GF-D8 (cell line): Measurements from ENCODE around the gene ZGPAT.
A peak's percentile ranks its signal among the peaks of the same experiment; 100 is the strongest.

Source experiments
- DNase-seq: peaks from one replicate; lab custom pipeline; 2025; lab: John Stamatoyannopoulos, UW

The ZGPAT gene

DNA sequence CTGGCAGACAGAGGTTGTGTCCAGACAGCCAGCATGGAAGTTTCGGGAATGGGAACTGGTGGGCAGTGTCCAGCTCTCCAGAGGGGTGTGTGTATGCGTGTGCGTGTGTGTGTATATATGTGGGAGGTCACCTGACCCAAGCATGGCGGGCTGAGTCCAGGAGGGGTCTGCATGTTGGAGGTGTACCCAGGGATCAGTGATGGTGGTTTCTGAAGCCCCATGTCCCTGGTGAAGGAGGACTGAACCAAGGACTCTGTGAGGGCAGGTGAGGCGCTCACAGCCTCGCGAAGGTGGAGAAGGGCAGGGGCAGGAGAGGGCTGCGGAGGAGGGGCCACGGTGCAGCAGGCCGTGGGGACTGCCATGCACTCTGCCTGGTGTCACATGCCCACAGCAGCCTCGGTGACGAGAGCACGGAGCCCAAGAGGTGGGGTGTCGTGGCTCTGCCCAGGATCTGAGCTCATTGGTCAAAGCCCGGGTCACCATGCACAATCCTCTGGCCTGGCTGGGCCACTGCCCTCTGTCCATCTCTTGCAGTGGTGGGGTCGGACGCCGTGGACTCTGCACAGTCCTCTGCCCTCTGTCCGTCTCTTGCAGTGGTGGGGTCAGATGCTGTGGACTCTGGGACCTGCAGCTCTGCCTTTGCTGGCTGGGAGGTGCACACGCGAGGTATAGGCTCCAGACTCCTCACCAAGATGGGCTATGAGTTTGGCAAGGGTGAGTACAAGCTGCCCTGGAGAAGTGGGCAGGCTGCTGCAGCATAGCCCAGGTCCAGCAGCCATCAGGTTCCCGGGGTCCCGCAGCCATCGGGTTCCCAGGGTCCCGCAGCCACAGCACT is 26.5 kb downstream of the ZGPAT start:
- no peak for DNase-seq

DNA sequence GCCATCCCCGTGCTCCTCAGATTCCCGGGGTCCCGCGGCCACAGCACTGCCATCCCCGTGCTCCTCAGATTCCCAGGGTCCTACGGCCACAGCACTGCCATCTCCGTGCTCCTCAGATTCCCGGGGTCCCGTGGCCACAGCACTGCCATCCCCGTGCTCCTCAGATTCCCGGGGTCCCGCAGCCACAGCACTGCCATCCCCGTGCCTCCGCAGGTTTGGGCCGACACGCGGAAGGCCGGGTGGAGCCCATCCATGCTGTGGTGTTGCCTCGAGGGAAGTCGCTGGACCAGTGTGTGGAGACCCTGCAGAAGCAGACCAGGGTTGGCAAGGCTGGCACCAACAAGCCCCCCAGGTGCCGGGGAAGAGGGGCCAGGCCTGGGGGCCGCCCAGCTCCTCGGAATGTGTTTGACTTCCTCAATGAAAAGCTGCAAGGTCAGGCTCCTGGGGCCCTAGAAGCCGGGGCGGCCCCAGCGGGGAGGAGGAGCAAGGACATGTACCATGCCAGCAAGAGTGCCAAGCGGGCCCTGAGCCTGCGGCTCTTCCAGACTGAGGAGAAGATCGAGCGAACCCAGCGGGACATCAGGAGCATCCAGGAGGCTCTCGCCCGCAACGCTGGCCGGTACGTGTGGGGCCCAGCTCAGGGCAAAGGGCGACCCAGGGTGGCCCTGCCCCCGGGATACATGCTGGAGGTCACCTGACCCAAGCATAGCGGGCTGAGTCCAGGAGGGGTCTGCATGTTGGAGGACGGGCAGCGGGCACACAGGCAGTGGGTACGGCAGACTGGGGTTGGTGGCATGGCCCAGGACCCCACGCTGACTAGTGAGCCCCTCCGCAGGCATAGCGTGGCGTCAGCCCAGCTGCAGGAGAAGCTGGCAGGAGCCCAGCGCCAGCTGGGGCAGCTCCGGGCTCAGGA is 27.4 kb downstream of the ZGPAT start:
- DNase-seq, result no peak

DNA sequence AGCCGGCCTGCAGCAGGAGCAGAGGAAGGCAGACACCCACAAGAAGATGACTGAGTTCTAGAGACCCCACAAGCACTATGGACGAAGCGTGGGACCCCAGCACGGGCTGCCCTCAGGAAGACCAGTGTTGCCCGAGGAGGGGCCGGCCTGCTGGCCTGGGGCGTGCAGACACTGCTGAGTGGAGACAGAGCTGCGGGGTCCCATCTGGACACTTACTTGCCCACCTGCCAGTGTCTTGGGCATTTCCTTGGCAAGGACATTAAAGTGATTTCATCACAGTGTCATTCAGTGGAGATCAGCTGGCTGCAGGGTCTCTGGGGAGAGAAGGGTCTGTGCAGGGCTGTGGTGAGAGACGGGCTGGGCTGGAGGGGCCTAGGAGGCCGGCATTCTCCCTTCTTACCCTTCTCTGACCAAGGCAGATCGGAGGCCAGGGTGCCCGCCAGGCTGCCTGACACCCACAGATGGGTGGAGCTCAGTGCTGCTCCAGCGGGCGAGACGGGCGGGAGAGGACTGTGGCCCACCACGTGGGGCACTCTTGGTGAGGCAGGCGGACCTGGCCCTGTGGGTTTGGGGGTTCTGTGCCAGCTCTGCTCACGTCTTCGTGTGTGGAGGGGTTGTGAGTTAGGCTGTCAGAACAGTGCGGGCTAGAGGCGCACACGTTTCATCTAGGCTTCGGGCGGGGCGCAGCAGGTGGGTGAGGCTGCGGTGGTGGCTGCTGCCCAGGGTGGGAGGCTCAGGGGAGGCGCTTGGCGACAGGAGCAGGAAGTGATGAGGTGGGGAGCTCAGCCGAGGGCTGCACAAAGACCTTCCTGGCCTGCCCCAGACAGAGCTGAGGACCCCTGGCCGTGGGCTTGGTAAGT is 28.2 kb downstream of the ZGPAT start, which contains the start of gene LIME1:
LIME1 (plus strand) TSS at position 806 of the 860 bp plus-strand sequence. CDS start 886 bp downstream, outside the sequence.
- DNase-seq, result no peak

- DNase-seq, result no peak
Observed at GRCh38 chr20:63736893-63737694, 29.3 kb downstream of the ZGPAT start.

DNA sequence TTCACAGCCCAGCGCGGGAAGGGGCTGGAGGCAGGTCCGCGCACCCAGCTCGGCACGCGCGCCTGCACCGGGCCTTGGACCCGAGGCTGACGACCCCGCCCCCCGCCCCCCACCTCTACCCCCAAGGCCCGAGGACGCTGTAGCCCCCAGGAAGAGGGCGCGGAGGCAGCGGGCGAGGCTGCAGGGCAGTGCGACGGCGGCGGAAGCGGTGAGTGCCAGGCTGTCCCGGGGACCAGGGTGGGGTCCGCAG is 29.8 kb downstream of the ZGPAT start:
- no peak for DNase-seq

DNA sequence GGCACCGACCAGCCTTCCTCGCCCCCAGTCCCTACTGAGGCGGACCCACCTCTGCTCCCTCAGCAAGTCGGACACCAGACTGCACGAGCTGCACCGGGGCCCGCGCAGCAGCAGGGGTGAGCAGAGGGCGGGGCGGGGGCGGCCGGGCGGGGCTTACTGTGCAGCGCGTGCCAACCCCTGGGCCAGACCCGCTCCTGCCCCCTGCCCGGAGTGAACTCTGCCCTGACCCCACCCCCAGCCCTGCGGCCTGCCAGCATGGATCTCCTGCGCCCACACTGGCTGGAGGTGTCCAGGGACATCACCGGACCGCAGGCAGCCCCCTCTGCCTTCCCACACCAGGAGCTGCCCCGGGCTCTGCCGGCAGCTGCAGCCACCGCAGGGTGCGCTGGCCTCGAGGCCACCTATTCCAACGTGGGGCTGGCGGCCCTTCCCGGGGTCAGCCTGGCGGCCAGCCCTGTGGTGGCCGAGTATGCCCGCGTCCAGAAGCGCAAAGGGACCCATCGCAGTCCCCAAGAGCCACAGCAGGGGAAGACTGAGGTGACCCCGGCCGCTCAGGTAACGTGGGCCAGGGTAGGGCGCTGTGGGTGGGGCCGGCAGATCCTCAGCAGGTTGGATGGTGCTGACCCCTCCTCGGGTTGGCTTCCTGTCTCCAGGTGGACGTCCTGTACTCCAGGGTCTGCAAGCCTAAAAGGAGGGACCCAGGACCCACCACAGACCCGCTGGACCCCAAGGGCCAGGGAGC is 30.3 kb downstream of the ZGPAT start:
- no peak for DNase-seq

GRCh38 chr20:63738687-63739129 is 30.9 kb downstream of the ZGPAT start:
- DNase-seq, result no peak

DNA sequence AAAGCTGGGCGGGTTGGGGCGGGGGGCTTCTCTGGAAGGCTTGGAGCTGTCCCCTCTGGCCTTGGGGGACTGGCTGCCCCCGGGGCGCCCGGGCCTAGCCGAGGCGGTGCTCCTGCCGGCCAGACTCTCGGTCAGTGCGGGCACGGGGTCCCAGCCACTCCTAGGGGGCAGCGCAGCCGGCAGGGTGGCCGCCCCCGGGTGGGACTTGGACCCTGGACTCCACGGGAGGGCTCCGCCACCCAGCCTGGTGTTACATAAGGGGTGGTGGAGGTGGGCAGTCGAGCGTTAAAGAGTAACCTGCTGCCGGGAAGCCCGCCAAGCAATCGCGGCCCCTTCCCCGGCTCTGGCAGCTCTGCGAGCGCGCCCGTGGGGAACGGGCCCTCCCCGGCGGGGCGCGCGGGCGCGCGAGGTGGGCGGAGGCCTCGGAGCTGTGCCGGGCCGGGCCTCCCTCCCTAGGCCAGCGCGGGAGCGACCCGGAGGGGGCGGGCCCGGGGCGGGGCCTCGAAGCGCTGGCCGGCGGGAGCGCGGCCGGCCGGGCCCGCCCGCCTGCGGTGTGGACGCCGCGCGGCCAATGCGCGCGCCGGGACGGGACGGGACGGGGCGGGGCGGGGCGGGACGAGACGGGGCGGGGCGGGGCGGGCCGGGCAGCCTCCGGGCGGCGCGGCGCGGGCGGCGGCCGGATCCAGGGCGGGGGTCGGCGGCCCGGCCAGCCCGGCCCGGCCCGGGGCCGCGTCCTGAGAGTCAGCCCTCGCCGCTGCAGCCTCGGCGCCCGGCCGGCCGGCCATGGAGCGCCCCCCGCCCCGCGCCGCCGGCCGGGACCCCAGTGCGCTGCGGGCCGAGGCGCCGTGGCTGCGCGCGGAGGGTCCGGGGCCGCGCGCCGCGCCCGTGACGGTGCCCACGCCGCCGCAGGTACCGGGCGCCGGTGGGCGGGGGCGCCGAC is 31.6 kb downstream of the ZGPAT start, which contains the start of gene SLC2A4RG:
SLC2A4RG (plus strand) TSS at position 647 of the 940 bp plus-strand sequence; CDS start at position 784, 137 bp downstream.
- peak; percentile 32 for DNase-seq

GRCh38 chr20:63740070-63740626 is 32.3 kb downstream of the ZGPAT start:
- DNase-seq, result no peak

DNA sequence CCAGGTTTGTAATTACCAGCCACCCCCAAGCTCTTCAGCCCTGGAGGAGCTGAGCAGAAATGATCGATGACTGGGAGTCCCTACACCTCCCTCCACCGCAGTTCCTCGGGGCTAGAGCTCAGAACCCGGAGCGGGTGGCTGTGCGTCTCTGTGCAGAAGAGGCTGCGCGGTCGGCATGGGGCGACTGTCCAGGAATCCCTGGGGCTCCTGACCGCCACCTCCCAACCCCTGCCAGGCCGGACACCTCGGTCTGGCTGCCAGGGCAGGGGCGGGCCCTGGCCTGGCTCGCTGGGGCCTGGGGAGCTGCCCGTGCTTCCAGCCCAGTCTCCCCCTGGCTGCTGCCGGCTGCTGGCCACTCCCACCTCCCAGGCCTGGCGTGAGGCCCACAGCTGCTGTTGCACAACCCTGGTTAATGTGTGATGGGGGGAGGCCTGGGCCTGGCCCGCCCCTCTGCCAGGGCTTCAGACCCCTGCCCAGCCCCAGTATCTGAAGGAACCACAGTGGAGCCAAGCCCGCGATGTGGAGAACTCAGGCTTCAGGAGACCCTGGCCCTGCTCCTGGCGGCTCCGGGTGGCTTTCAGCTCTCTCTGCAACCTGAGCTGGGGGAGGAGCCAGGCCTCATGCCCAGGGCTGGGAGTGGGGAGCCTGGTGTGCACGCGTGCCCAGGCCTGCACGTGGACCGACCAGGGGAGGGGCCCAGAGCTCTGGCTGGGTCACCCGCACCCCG is 33.0 kb downstream of the ZGPAT start:
- DNase-seq, result peak; percentile 63

DNA sequence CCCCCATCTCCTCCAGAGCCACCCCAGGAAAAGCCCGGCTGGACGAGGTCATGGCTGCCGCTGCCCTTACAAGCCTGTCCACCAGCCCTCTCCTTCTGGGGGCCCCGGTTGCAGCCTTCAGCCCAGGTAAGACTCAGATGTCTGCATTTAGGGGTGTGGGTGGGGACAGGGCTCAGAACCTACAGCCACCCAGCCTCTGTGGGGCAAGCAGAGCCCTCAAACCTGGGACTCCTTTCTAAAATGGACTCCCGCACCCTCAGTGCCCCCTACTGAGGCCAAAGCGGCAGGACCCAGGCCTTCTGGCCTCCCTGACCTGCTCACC is 33.5 kb downstream of the ZGPAT start:
- DNase-seq, result no peak

- no peak for DNase-seq
Observed at GRCh38 chr20:63741676-63742380, 34.0 kb downstream of the ZGPAT start.

DNA sequence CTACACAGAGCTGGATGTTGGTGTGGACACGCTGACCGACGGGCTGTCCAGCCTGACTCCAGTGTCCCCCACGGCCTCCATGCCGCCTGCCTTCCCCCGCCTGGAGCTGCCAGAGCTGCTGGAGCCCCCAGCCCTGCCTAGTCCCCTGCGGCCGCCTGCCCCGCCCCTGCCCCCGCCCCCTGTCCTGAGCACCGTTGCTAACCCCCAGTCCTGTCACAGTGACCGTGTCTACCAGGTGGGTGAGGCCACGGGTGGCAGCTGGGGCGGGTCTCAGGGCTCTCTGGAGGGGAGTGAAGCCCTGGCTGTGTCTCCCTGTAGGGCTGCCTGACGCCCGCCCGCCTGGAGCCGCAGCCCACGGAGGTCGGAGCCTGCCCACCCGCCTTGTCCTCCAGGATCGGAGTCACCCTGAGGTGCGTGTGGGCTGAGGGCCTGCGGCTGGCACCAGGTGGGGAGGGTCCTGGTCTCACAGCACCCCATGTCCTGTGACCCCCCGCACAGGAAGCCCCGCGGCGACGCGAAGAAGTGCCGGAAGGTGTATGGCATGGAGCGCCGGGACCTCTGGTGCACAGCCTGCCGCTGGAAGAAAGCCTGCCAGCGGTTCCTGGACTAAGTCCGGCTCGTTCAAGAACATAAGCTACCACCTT is 34.7 kb downstream of the ZGPAT start:
- no peak for DNase-seq

DNA sequence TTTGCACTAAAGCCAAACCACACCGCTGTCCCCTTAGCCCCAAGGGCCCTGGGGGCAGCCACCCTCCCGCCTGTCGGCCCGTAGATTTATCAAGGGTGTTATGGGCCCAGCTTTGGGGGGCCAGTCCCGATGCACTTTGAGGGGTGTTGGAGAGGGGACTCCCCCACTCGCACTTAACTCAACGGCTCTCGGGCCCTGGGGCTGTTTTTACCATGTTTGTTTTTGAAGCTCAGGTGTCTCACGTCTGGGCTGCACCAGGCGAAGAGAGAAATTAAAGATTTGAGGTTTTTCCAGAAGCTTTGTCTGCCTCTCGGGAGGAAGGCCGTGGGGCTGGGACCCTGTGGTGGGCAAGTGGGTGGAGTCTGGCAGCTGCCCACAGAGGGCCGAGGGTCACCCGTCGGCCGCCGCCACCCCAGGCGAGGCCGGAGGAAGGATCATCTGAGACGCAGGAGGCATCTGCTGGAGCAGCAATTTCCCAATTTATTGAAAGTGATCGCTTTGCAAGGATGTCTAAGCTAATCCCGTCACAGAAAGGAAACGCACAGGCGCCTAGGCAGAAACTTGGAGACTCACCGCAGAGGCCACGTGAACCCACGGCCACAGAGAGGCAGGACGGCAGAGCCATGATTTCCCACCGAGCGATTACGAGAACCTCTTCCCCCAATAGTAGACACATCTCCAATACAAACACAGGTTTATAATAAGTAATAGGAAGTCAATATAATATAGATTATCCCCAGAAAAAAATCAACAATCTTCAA is 35.6 kb downstream of the ZGPAT start:
- no peak for DNase-seq

DNA sequence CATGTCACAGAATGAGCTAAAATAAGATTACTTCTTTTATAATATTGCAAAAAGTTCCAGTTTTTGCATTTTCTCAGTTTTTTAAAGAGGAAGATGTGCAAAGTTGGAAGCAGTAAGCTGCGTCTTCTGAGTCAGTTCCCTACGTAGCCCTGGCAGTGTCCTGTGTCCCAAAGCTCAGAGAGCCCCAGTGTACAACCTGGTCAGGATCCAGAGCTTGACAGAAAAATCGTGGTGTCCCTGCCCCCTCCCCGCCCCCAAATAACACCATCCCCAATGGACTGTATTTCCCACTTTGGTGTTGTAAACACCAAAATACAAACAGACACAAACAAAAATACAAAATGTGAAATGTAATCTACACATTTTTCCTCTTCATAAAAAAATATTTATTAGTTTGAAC is 36.3 kb downstream of the ZGPAT start:
- DNase-seq, result no peak

DNA sequence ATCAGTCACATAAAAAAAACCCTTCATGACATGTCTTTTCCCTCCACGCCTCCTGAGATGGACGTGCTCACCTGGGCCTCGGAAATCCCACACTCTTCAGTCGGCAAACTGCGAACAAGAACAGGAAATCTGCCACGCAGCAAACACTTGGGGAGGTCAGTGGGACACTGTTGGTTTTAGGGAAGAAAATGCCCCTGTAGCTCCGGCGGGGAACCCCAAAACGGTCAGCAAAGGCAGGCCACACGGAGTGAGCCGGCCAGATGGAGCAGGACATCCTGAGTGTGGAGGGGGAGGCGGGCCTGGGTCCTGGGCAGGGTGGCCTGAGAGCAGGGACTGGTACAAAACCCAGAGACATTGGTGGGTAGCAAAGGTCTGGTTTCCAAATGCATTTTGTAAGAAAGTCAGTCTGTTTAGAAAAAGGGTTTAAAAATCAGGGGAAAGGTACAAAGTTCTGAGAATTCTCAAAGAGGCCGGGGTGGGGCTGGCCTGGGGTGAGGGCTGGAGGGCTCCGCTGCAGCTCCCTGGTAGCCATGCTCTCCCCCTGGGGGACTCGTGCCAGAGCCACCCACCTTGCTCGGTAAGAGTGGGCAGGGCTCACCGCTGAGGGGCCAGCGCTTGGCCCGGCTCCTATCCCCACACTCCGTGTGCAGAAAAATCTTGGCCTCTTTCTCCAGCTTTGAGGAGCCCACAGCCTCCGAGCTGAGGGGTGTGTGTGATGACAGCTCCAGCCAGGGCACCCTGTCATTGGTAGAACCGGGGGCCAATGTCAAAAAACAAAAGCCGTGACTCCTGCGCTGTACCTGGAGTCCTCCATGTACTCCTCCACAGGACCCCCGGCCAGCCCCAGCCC is 37.0 kb downstream of the ZGPAT start:
- DNase-seq, result no peak
